Esophagus muscularis mucosa (tissue), 3 donors: ENCODE data around the gene F12.

Experiments
- POLR2A ChIP-seq: fragments of 450-650 bp; IDR thresholded peaks from one replicate; pipeline ENCODE4 v1.6.1; 2017; ENCODE audit warnings: antibody characterized with exemption, moderate library complexity, mild to moderate bottlenecking, low read depth
- POLR2AphosphoS5 ChIP-seq, 2 donors: sonication (generic); formaldehyde crosslinking; IDR thresholded peaks; one replicate each; pipeline ENCODE4 v1.6.1; 2017; ENCODE audit warnings: antibody characterized with exemption in 2 of 2
- TF ChIP-seq, protein P1 (sequence below), 3 experiments: fragments of 200-600 bp in 2 of 3; fragments of 450-650 bp in 1 of 3; sonication (generic) in 2 of 3; IDR thresholded peaks; one replicate each; pipeline ENCODE4 v1.5.1; 2017 to 2019; ENCODE audit warnings: antibody characterized with exemption in 3 of 3, mild to moderate bottlenecking in 2 of 3, moderate library complexity in 1 of 3

DNA sequence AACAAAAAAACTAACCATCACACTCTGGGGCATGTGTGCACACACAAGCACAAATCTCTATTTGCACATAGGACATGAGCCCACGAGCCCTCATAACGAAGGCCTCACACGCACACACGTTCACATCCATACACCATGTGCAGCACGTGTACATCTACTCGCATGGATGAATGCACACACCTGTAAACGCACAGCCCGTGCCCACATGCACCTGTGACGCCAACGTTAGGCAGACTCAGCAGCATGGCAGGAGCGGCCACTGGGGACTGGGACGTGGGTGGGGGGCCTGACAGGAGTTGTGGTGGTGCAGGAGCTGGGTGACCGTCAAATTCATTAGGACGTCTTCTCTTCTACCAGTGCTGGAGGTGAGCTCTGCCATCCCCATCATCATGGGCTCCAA, 22.0 kb downstream of the F12 start:
- TF ChIP-seq, protein P1, sequence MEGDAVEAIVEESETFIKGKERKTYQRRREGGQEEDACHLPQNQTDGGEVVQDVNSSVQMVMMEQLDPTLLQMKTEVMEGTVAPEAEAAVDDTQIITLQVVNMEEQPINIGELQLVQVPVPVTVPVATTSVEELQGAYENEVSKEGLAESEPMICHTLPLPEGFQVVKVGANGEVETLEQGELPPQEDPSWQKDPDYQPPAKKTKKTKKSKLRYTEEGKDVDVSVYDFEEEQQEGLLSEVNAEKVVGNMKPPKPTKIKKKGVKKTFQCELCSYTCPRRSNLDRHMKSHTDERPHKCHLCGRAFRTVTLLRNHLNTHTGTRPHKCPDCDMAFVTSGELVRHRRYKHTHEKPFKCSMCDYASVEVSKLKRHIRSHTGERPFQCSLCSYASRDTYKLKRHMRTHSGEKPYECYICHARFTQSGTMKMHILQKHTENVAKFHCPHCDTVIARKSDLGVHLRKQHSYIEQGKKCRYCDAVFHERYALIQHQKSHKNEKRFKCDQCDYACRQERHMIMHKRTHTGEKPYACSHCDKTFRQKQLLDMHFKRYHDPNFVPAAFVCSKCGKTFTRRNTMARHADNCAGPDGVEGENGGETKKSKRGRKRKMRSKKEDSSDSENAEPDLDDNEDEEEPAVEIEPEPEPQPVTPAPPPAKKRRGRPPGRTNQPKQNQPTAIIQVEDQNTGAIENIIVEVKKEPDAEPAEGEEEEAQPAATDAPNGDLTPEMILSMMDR (IDR thresholded peaks at IDR 0.05), result no peak
- TF ChIP-seq POLR2AphosphoS5 (IDR thresholded peaks at IDR 0.05), result no peak
- TF ChIP-seq POLR2A, result no peak
